ENCODE data around the gene OR6C68. TPM values are rescaled to one million over a fixed set of nuclear protein-coding genes. Genes with fewer than 3 reads are reported as not detected.

The OR6C68 gene
- not detected in 2 replicates for total RNA-seq

GRCh38 chr12:55492078-55492477 is at the start of gene OR6C68:
Gene OR6C68 (plus strand): TSS chr12:55492378. CDS start chr12:55492378, 0 bp downstream.

DNA sequence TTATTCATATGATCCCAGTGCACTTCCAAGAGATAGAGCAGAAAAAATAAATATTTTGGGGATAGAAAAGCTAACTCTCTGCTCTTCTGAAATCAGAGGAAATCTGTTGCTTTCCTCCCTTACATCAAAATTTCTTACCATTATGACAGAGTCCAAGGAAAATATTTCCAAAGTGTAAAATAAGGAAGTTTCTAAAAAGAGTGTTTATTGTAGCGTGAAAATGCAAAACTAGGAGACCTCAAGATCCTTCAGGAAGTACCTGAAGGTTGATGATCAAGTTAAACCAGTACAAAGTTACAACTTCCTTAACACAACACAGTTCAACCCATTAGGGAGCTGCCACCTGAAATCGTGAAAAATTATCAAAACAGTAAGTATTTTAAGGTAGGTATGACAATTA is 48.4 kb upstream of the OR6C68 start, which contains the start of gene OR6C2:
OR6C2 (plus strand) TSS at position 301 of the 400 bp plus-strand sequence. CDS start 8,138 bp downstream, outside the sequence.

GRCh38 chr12:55470088-55470829 is 21.9 kb upstream of the OR6C68 start, which contains the start of gene OR6C70:
Gene OR6C70 (minus strand): TSS chr12:55470138. CDS start chr12:55470138, 0 bp downstream.

Other genes with a start within 250 kb of the OR6C68 start
- not detected in 2 replicates for gene OR6C74, start 247.8 kb upstream of the OR6C68 start, total RNA-seq
- gene OR6C6, start 195.8 kb upstream of the OR6C68 start, total RNA-seq, result not detected in 2 replicates
- not detected in 2 replicates for gene OR6C1, start 178.0 kb upstream of the OR6C68 start, total RNA-seq
- gene OR6C3, start 161.6 kb upstream of the OR6C68 start, total RNA-seq, result not detected in 2 replicates
- not detected in 2 replicates for gene OR6C75, start 129.4 kb upstream of the OR6C68 start, total RNA-seq
- gene OR6C65, start 91.8 kb upstream of the OR6C68 start, total RNA-seq, result not detected in 2 replicates
- not detected in 2 replicates for gene OR6C76, start 66.1 kb upstream of the OR6C68 start, total RNA-seq
- not detected in 2 replicates for gene OR6C2, start 48.3 kb upstream of the OR6C68 start, total RNA-seq
- gene OR6C70, start 22.2 kb upstream of the OR6C68 start, total RNA-seq, result not detected in 2 replicates
- not detected in 2 replicates for gene OR6C4, start 57.2 kb downstream of the OR6C68 start, total RNA-seq
- not detected in 2 replicates for gene OR2AP1, start 80.1 kb downstream of the OR6C68 start, total RNA-seq
- not detected in 2 replicates for gene OR10P1, start 144.5 kb downstream of the OR6C68 start, total RNA-seq
- 51.5 and 56.6 TPM in 2 replicates for gene ITGA7, start 215.5 kb downstream of the OR6C68 start, total RNA-seq
- gene BLOC1S1, start 223.7 kb downstream of the OR6C68 start, total RNA-seq, result 149 and 177 TPM in 2 replicates
- gene RDH5, start 228.0 kb downstream of the OR6C68 start, total RNA-seq, result 20.5 and 27.5 TPM in 2 replicates
- gene CD63, start 236.6 kb downstream of the OR6C68 start, total RNA-seq, result 3,918 and 4,269 TPM in 2 replicates

Measured in aortic smooth muscle cell (primary cell).